Prostate gland (tissue), 2 donors: Measurements from ENCODE around the gene SRP9. TPM values are rescaled to one million over a fixed set of nuclear protein-coding genes. Genes with fewer than 3 reads are reported as not detected.
A peak's percentile ranks its signal among the peaks of the same experiment; 100 is the strongest.
"Not testable (repeated sequence)": the region's sequence is repeated elsewhere in the genome, so short reads cannot be mapped to it uniquely, and the experiment has no call there.

Source experiments
- DNase-seq: peaks from one replicate; pipeline ENCODE4 v3.0.0-alpha.2; 2019; ENCODE audit warnings: low spot score
- H3K27ac ChIP-seq, 2 donors: fragments of 200-600 bp; sonication (generic); 2 replicates each; pipeline ENCODE4 v1.5.1; 2017 to 2019
- H3K27me3 ChIP-seq: fragments of 200-600 bp; sonication (generic); replicated peaks from 2 replicates; pipeline ENCODE4 v1.5.1; 2019; ENCODE audit not compliant: insufficient read depth
- H3K36me3 ChIP-seq, 2 donors: fragments of 200-600 bp; sonication (generic); 1 replicate in 1 of 2; 2 replicates in 1 of 2; pipeline versions ENCODE4 v1.5.1 to v1.8.1; 2017 to 2019
- H3K4me1 ChIP-seq: fragments of 200-600 bp; sonication (generic); replicated peaks from 2 replicates; pipeline ENCODE4 v1.5.1; 2019
- H3K4me3 ChIP-seq, 2 donors: fragments of 200-600 bp; sonication (generic); 2 replicates each; pipeline ENCODE4 v1.5.1; 2017 to 2019
- H3K9me3 ChIP-seq: fragments of 200-600 bp; sonication (generic); 2 replicates; pipeline ENCODE4 v1.5.1; 2017
- POLR2A ChIP-seq: fragments of 450-650 bp; IDR thresholded peaks from one replicate; pipeline ENCODE4 v1.6.1; 2016; ENCODE audit warnings: antibody characterized with exemption, mild to moderate bottlenecking
- POLR2AphosphoS5 ChIP-seq: sonication (generic); formaldehyde crosslinking; IDR thresholded peaks from one replicate; pipeline ENCODE4 v1.6.1; 2017; ENCODE audit warnings: antibody characterized with exemption
- WGBS: methylation state at CpG from one replicate; pipeline ENCODE4 v1.1.5; 2018; 5-methylcytosine and 5-hydroxymethylcytosine counted together
- intact Hi-C: fragments of 100-400 bp; cut with DNase I; formaldehyde crosslinking; loops from one replicate; pipeline ENCODE4 v1.14.2; 2022
- small RNA-seq, 2 donors: library from RNA; depleted of rRNA; stranded (forward); fragments of <200 nt; gene quantifications; one replicate each; pipeline ENCODE3, GENCODE V24; 2016
- total RNA-seq, 2 donors: library from RNA; depleted of rRNA; stranded (reverse); fragments of >200 nt; gene quantifications; one replicate each; pipeline ENCODE4 v1.1.0, GENCODE V29; 2016
- TF ChIP-seq, protein P1 (sequence below), 4 experiments: fragments of 200-600 bp in 2 of 4; fragments of 450-650 bp in 2 of 4; sonication (generic) in 2 of 4; IDR thresholded peaks; 1 replicate in 3 of 4; 2 replicates in 1 of 4; pipeline ENCODE4 v1.5.1; 2016 to 2019; ENCODE audit warnings: antibody characterized with exemption in 4 of 4, mild to moderate bottlenecking in 2 of 4, moderate library complexity in 2 of 4

Gene SRP9
- total RNA-seq, 2 donors from 2014 or later = 168 to 324 TPM

DNA sequence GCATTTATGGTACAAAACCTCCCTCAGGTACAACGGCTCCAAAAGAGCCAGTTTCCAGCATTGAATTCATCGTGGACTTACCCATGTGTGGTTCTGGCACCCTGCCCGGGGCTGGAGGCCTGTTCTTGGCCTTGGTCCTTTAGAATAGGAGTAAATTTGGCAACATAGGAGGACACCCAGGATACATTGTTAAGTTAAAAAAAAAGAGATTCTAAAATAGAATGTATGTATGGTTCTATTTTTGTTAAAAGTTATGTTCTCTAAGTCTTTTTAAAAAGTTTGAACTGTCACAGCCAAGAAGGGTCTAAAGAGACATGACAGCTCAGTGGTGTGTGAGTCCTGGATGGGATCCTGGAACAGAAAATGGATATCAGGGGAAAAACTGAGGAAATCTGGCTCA lies 58.2 kb downstream of the SRP9 start:
- Histone ChIP-seq H3K9me3 (no peaks in the 10 kb centered on the region), H3K4me1 (peaks cover 7% of the 10 kb centered on the region), H3K4me3 (no peak overlapping the region), H3K27me3 (no peaks in the 10 kb centered on the region), H3K27ac (peak overlapping the region in 1 of 2 donors; percentile 45), H3K36me3 (no peaks in the 10 kb centered on the region)
- TF ChIP-seq POLR2AphosphoS5 (no peak), POLR2A (no peak)
- TF ChIP-seq, protein P1, sequence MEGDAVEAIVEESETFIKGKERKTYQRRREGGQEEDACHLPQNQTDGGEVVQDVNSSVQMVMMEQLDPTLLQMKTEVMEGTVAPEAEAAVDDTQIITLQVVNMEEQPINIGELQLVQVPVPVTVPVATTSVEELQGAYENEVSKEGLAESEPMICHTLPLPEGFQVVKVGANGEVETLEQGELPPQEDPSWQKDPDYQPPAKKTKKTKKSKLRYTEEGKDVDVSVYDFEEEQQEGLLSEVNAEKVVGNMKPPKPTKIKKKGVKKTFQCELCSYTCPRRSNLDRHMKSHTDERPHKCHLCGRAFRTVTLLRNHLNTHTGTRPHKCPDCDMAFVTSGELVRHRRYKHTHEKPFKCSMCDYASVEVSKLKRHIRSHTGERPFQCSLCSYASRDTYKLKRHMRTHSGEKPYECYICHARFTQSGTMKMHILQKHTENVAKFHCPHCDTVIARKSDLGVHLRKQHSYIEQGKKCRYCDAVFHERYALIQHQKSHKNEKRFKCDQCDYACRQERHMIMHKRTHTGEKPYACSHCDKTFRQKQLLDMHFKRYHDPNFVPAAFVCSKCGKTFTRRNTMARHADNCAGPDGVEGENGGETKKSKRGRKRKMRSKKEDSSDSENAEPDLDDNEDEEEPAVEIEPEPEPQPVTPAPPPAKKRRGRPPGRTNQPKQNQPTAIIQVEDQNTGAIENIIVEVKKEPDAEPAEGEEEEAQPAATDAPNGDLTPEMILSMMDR (IDR thresholded peaks at IDR 0.05) = no peak
- WGBS = 7% methylated on average over 3 of the region's 3 CpGs
- intact Hi-C loops = no loop called here
- DNase-seq = no peak

DNA sequence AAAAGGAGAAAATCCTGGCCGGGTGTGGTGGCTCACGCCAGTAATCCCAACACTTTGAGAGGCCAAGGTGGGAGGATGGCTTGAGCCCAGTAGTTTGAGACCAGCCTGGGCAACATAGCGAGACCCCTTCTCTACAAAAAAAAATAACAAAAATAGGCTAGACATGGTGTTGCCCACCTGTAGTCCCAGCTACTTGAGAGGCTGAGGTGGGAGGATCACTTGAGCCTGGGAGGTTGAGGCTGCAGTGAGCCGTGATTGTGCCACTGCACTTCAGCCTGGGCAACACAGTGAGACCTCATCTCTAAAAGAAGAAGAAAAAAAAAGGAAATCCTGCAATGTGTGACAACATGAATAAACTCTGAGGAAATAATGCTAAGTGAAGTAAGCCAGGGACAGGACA lies 58.7 kb downstream of the SRP9 start:
- 81% methylated on average over 4 of the region's 4 CpGs for WGBS
- H3K36me3 ChIP-seq, intact Hi-C loops, DNase-seq, H3K9me3 ChIP-seq, H3K4me3 ChIP-seq, H3K27me3 ChIP-seq, H3K4me1 ChIP-seq: not testable (repeated sequence)
- peak overlapping the region in 1 of 2 donors; percentile 45 for H3K27ac ChIP-seq

DNA sequence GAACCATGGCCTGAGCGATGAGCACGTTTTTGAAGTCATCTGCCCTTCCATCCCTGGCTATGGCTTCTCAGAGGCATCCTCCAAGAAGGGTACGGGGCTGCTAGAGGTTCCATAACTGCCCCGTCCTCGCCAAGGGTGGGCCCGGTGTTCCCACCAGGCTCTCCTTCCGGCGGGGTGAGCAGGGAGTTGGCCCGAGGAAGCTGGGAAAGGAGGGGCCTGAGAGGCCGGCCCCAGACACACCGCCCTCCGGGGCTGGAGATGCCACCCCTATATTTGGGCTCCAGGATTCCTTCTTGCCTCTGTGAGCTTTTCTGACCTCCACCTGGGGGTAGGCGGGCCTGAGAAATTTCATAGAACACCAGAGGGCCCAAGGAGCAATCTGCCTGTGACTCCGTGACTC lies 61.2 kb downstream of the SRP9 start:
- Histone ChIP-seq H3K27ac (no peak overlapping the region), H3K27me3 (no peaks in the 10 kb centered on the region), H3K4me1 (peaks cover 7% of the 10 kb centered on the region), H3K9me3 (no peaks in the 10 kb centered on the region), H3K4me3 (no peak overlapping the region), H3K36me3 (no peaks in the 10 kb centered on the region)
- 87% methylated on average over 14 of the region's 14 CpGs for WGBS
- DNase-seq = no peak
- TF ChIP-seq, protein P1 (IDR thresholded peaks at IDR 0.05) = no peak
- no peak for TF ChIP-seq POLR2AphosphoS5
- no peak for TF ChIP-seq POLR2A
- intact Hi-C loops = no loop called here

Small RNA genes lying within 50 kb of the gene (small RNA-seq; reads per million reads assigned to genes)
- 0 reads per million in 2 donors for gene RNU6-1304P

Other genes starting within 250 kb of the SRP9 start
- 10 to 100 TPM; 36.4 to 93.6 TPM for gene ENAH, start 124.7 kb upstream of the SRP9 start, total RNA-seq
- 100 to 1,000 TPM; 151 to 232 TPM for gene EPHX1, start 32.3 kb downstream of the SRP9 start, total RNA-seq
- gene TMEM63A, start 104.6 kb downstream of the SRP9 start, total RNA-seq = 100 to 1,000 TPM; 141 to 192 TPM
- 1 to 10 TPM; 1.7 to 2.0 TPM for gene LEFTY1, start 111.3 kb downstream of the SRP9 start, total RNA-seq
- 10 to 100 TPM; 70.8 to 80.2 TPM for gene PYCR2, start 146.4 kb downstream of the SRP9 start, total RNA-seq
- gene LEFTY2, start 163.4 kb downstream of the SRP9 start, total RNA-seq = 1 to 10 TPM in 1 of 2 donors, not detected in 1; 7.9 TPM
- gene SDE2, start 221.5 kb downstream of the SRP9 start, total RNA-seq = 10 to 100 TPM; 19.9 to 24.8 TPM